OCI-LY1 (cell line): Measurements from ENCODE around the gene GNRHR.

ENCODE experiments used
- CTCF ChIP-seq: fragments of 200-600 bp; sonication (generic), shearing (Covaris generic); IDR thresholded peaks from 2 replicates; pipeline ENCODE4 v1.5.1; 2017; ENCODE audit warnings: mild to moderate bottlenecking, antibody characterized with exemption, low read length, moderate library complexity, mixed read lengths
- EZH2 ChIP-seq: fragments of 200-600 bp; sonication (generic), shearing (Covaris generic); IDR thresholded peaks from 2 replicates; pipeline ENCODE4 v1.8.0; 2017; ENCODE audit warnings: borderline replicate concordance, mixed run types, mild to moderate bottlenecking, antibody characterized with exemption, low read length, moderate library complexity, mixed read lengths

GRCh38 chr4:67701517-67701850 is 52.7 kb downstream of the GNRHR start:
- TF ChIP-seq CTCF (no peak), EZH2 (no peak)
